GM12892 (cell line): ENCODE measurements around the gene TEX264.

Source experiments
- DNase-seq: peaks from one replicate; pipeline ENCODE4 v3.0.0; 2011; ENCODE audit not compliant: insufficient read length
- FAIRE-seq: peaks from 2 replicates; lab custom pipeline; 2011; peaks lifted over from hg19 to GRCh38; lab: Jason Lieb, UNC
- POLR2A ChIP-seq: IDR thresholded peaks from 2 replicates; pipeline ENCODE4 v1.6.1; 2011; ENCODE audit warnings: low read depth, low read length, control low read depth
- POLR2AphosphoS5 ChIP-seq: IDR thresholded peaks from 2 replicates; pipeline ENCODE4 v1.6.1; 2011; ENCODE audit warnings: low read depth, low read length, control low read depth
- TAF1 ChIP-seq: IDR thresholded peaks from 2 replicates; pipeline ENCODE4 v1.6.1; 2011; ENCODE audit warnings: low read depth, mild to moderate bottlenecking, control low read depth, low read length, borderline replicate concordance

TEX264 gene

GRCh38 chr3:51712038-51712420 lies 41.0 kb downstream of the TEX264 start:
- TF ChIP-seq TAF1: no peak
- TF ChIP-seq POLR2AphosphoS5: no peak
- no peak for TF ChIP-seq POLR2A
- FAIRE-seq (no peak), DNase-seq (peak; percentile 8)

DNA sequence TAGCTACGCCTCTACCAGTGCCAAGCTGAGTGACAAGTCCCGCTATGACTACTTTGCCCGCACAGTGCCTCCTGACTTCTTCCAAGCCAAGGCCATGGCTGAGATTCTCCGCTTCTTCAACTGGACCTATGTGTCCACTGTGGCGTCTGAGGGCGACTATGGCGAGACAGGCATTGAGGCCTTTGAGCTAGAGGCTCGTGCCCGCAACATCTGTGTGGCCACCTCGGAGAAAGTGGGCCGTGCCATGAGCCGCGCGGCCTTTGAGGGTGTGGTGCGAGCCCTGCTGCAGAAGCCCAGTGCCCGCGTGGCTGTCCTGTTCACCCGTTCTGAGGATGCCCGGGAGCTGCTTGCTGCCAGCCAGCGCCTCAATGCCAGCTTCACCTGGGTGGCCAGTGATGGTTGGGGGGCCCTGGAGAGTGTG lies 41.5 kb downstream of the TEX264 start:
- peak; percentile 2 for DNase-seq
- FAIRE-seq: no peak
- no peak for TF ChIP-seq TAF1
- no peak for TF ChIP-seq POLR2AphosphoS5
- TF ChIP-seq POLR2A: no peak

GRCh38 chr3:51712963-51713362 lies 41.9 kb downstream of the TEX264 start:
- DNase-seq (peak; percentile 7), FAIRE-seq (no peak)
- TF ChIP-seq POLR2A: no peak
- TF ChIP-seq POLR2AphosphoS5: no peak
- no peak for TF ChIP-seq TAF1

- FAIRE-seq (no peak), DNase-seq (peak; percentile 13)
- no peak for TF ChIP-seq POLR2A
- no peak for TF ChIP-seq POLR2AphosphoS5
- TF ChIP-seq TAF1: no peak
Observed at GRCh38 chr3:51715231-51715976, 44.4 kb downstream of the TEX264 start.

GRCh38 chr3:51715977-51716294 lies 44.9 kb downstream of the TEX264 start:
- no peak for DNase-seq

DNA sequence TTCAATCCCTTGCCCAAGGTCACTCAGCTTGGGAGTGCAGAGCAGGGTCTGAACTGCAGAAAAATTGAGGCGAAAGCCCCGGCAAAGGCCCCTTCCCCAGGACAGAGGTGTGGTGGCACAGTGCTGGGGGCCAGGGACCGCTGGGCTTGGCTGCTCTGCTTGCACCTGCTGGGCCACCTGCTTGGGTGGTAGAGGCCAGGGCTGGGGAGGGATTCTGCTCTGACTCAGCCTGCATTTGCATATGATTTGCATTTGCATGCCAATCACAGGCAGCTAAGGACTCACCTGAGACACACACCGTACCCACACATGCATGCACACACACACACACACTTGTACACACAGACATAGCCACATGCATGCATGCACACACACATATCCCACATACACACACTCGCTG lies 45.8 kb downstream of the TEX264 start:
- peak; percentile 5 for DNase-seq
- FAIRE-seq: no peak
- TF ChIP-seq POLR2A: no peak
- TF ChIP-seq POLR2AphosphoS5: no peak
- no peak for TF ChIP-seq TAF1

More at GRCh38 chr3:51715977-51716294, 44.9 kb downstream of the TEX264 start:
- no peak for FAIRE-seq
- no peak for TF ChIP-seq POLR2A

DNA sequence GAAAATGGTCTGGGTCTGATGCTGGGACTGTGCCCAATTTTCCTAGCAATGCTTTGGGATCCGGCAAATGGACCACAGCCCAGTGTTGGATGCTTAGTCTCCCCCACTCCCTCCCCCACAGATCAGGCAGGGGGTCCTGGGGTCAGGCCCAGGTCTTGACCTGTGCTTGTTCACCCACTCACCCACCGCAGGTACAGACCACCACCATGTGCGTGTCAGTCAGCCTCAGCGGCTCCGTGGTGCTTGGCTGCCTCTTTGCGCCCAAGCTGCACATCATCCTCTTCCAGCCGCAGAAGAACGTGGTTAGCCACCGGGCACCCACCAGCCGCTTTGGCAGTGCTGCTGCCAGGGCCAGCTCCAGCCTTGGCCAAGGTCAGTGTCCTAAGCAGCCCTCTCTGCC lies 46.4 kb downstream of the TEX264 start:
- FAIRE-seq: no peak
- no peak for TF ChIP-seq TAF1
- TF ChIP-seq POLR2AphosphoS5: no peak
- no peak for TF ChIP-seq POLR2A
- DNase-seq: no peak

DNA sequence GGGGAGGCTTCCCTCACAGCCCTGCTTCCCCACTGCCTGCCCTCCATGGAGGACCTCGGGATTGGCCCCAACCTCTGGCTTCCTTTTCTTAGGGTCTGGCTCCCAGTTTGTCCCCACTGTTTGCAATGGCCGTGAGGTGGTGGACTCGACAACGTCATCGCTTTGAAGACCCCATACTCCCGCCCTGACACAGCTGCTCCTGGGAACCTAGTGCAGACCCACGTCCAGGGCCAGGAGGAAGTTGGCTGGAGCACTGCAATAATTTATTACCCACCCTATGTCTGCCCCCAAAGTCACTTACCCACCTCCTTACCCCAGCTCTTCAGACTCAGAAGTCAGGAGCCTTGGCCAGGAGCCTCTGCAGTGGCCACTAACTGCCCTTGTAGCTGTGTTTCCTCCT lies 46.9 kb downstream of the TEX264 start:
- FAIRE-seq: no peak
- TF ChIP-seq POLR2A: no peak
- TF ChIP-seq TAF1: no peak
- TF ChIP-seq POLR2AphosphoS5: no peak

GRCh38 chr3:51718547-51719409 lies 47.7 kb downstream of the TEX264 start:
- DNase-seq: peak; percentile 67
- peak; percentile 68 for FAIRE-seq
- no peak for TF ChIP-seq POLR2A
- no peak for TF ChIP-seq TAF1
- no peak for TF ChIP-seq POLR2AphosphoS5

More for the DNA sequence above, 46.9 kb downstream of the TEX264 start:
- peak; percentile 17 for DNase-seq

- FAIRE-seq: no peak
- TF ChIP-seq POLR2A: no peak
- no peak for TF ChIP-seq POLR2AphosphoS5
- TF ChIP-seq TAF1: no peak
- DNase-seq: peak; percentile 7
Observed at GRCh38 chr3:51719410-51720025, 48.5 kb downstream of the TEX264 start.

- FAIRE-seq: no peak
- TF ChIP-seq TAF1: no peak
- no peak for TF ChIP-seq POLR2AphosphoS5
- TF ChIP-seq POLR2A: no peak
- DNase-seq: no peak
Observed at GRCh38 chr3:51720292-51721061, 49.4 kb downstream of the TEX264 start.
